A549 (cell line): Measurements from ENCODE around the gene TENT5C. TPM values are rescaled to one million over a fixed set of nuclear protein-coding genes. Genes with fewer than 3 reads are reported as not detected.

Source experiments
- ATAC-seq, 2 experiments: fragments of 200-7000 bp in 1 of 2; fragments of >200 bp in 1 of 2; cut with Nextera tagmentation in 1 of 2; cut with Tn5 transposase in 1 of 2; 3 replicates each; pipeline versions ENCODE4 v1.8.0 to v1.9.1; 2018 to 2020; ENCODE audit warnings: mild to moderate bottlenecking in 1 of 2, moderate library complexity in 1 of 2
- CTCF ChIA-PET: fragments of 300-600 bp; sonication (Branson Sonifier 250); formaldehyde crosslinking; extraction: SDS; loops from one replicate; lab custom pipeline; 2021; ENCODE audit warnings: antibody characterized with exemption, inconsistent platforms; lab: Yijun Ruan, JAX
- POLR2A ChIA-PET: fragments of 350-600 bp; formaldehyde crosslinking; extraction: SDS; loops from one replicate; lab custom pipeline; 2021; ENCODE audit warnings: antibody characterized with exemption, inconsistent platforms; lab: Yijun Ruan, JAX
- DNase-seq, 2 experiments: peaks; one replicate each; pipeline versions ENCODE4 v3.0.0 to v3.0.0-alpha.2; 2011 to 2016; ENCODE audit warnings: low read depth in 1 of 2, low spot score in 1 of 2
- FAIRE-seq: peaks from 2 replicates; lab custom pipeline; 2011; peaks lifted over from hg19 to GRCh38; lab: Jason Lieb, UNC
- H3K27ac ChIP-seq, 2 experiments: fragments of >200 bp; sonication (Bioruptor Twin); formaldehyde crosslinking; 3 replicates each; pipeline ENCODE4 v1.5.1; 2016 to 2017
- H3K4me1 ChIP-seq: fragments of >200 bp; sonication (Bioruptor Twin); formaldehyde crosslinking; 3 replicates; pipeline ENCODE4 v1.6.1; 2016
- H3K4me2 ChIP-seq: fragments of >200 bp; sonication (Bioruptor Twin); formaldehyde crosslinking; 3 replicates; pipeline ENCODE4 v1.6.1; 2016
- H3K4me3 ChIP-seq: fragments of >200 bp; sonication (Bioruptor Twin); formaldehyde crosslinking; 3 replicates; pipeline ENCODE4 v1.5.1; 2016
- H3K9me3 ChIP-seq: fragments of >200 bp; sonication (Bioruptor Twin); formaldehyde crosslinking; 3 replicates; pipeline ENCODE4 v1.6.1; 2016
- BHLHE40 ChIP-seq: IDR thresholded peaks from 2 replicates; pipeline ENCODE4 v1.6.1; 2012; ENCODE audit warnings: low read depth, low read length, inconsistent platforms
- CBX2 ChIP-seq: fragments of 200-600 bp; sonication (generic); IDR thresholded peaks from 2 replicates; pipeline ENCODE4 v1.6.1; 2016; ENCODE audit warnings: low read depth, mild to moderate bottlenecking, borderline replicate concordance
- CEBPB ChIP-seq, 2 experiments: fragments of >200 bp in 1 of 2; sonication (Bioruptor Twin) in 1 of 2; formaldehyde crosslinking in 1 of 2; IDR thresholded peaks; 2 replicates each; pipeline ENCODE4 v1.6.1; 2012 to 2016
- CHD2 ChIP-seq: fragments of 150-350 bp; IDR thresholded peaks from 2 replicates; pipeline ENCODE4 v1.6.1; 2014; ENCODE audit warnings: low read length; ENCODE audit not compliant: partially characterized antibody
- ESRRA ChIP-seq: fragments of 150-350 bp; IDR thresholded peaks from 2 replicates; pipeline ENCODE4 v1.6.1; 2014; ENCODE audit warnings: mild to moderate bottlenecking, low read length, borderline replicate concordance
- FOXS1 ChIP-seq: fragments of 250-450 bp; sonication (Bioruptor Pico); IDR thresholded peaks from 2 replicates; pipeline ENCODE4 v1.5.0; 2020; ENCODE audit warnings: mild to moderate bottlenecking, moderate library complexity
- HDAC2 ChIP-seq: fragments of 200-600 bp; sonication (generic); IDR thresholded peaks from 2 replicates; pipeline ENCODE4 v1.6.1; 2016
- HOXB5 ChIP-seq: fragments of 250-450 bp; sonication (Bioruptor Pico); IDR thresholded peaks from 2 replicates; pipeline ENCODE4 v1.5.0; 2020; ENCODE audit warnings: mild to moderate bottlenecking, moderate library complexity
- KDM1A ChIP-seq: fragments of 200-600 bp; sonication (generic); IDR thresholded peaks from 2 replicates; pipeline ENCODE4 v1.6.1; 2016; ENCODE audit warnings: low read depth, mild to moderate bottlenecking
- KDM5A ChIP-seq: fragments of 200-600 bp; sonication (generic); IDR thresholded peaks from 2 replicates; pipeline ENCODE4 v1.6.1; 2016; ENCODE audit warnings: antibody characterized with exemption, mild to moderate bottlenecking
- MAFK ChIP-seq: fragments of 450-650 bp; IDR thresholded peaks from 2 replicates; pipeline ENCODE4 v1.6.1; 2014; ENCODE audit not compliant: partially characterized antibody
- MAZ ChIP-seq: fragments of 150-350 bp; IDR thresholded peaks from 2 replicates; pipeline ENCODE4 v1.6.1; 2014; ENCODE audit warnings: antibody characterized with exemption, low read depth, low read length, borderline replicate concordance
- PHF8 ChIP-seq: fragments of 200-600 bp; sonication (generic); IDR thresholded peaks from 2 replicates; pipeline ENCODE4 v1.6.1; 2016; ENCODE audit warnings: low read depth, mild to moderate bottlenecking, antibody characterized with exemption, moderate library complexity, borderline replicate concordance
- POLR2A ChIP-seq: IDR thresholded peaks from 2 replicates; pipeline ENCODE4 v1.6.1; 2012; ENCODE audit warnings: mild to moderate bottlenecking, low read length
- POLR2AphosphoS2 ChIP-seq: conservative IDR thresholded peaks from 2 replicates; pipeline ENCODE4 v1.6.1; 2012; ENCODE audit warnings: low read length, improper control_type of control experiment, inconsistent platforms
- RFX5 ChIP-seq: fragments of 450-650 bp; IDR thresholded peaks from 2 replicates; pipeline ENCODE4 v1.7.1; 2014; ENCODE audit warnings: antibody characterized with exemption, mild to moderate bottlenecking, moderate library complexity
- RNF2 ChIP-seq: fragments of 200-600 bp; sonication (generic); IDR thresholded peaks from 2 replicates; pipeline ENCODE4 v1.6.1; 2016; ENCODE audit warnings: low read depth, mild to moderate bottlenecking, antibody characterized with exemption, moderate library complexity, borderline replicate concordance
- SMC3 ChIP-seq: fragments of >200 bp; sonication (Bioruptor Twin); formaldehyde crosslinking; IDR thresholded peaks from 3 replicates; pipeline ENCODE4 v1.6.1; 2018; ENCODE audit warnings: inconsistent platforms
- ZC3H11A ChIP-seq: fragments of 450-650 bp; IDR thresholded peaks from 2 replicates; pipeline ENCODE4 v1.6.1; 2014; ENCODE audit warnings: antibody characterized with exemption, mild to moderate bottlenecking
- ZSCAN20 ChIP-seq: fragments of 250-450 bp; sonication (Bioruptor Pico); IDR thresholded peaks from 2 replicates; pipeline ENCODE4 v1.8.0; 2022; ENCODE audit warnings: mild to moderate bottlenecking, moderate library complexity
- WGBS: methylation state at CpG from one replicate; pipeline ENCODE4 v1.1.6; 2017; ENCODE audit errors: missing lambda C conversion rate; 5-methylcytosine and 5-hydroxymethylcytosine counted together
- polyA plus RNA-seq, 4 experiments: library from polyadenylated mRNA; depleted of rRNA in 3 of 4; stranded (reverse); fragments of >200 nt; fragmentation: RNase III in 1 of 4; extraction: RNeasy Plus Mini Kit Qiagen cat#74134 plus additional on column Dnase treatment in 1 of 4; gene quantifications; 2 replicates in 3 of 4; 3 replicates in 1 of 4; pipeline ENCODE4 v1.2.3, GENCODE V29; 2011 to 2017
- TF ChIP-seq, protein P1 (sequence below): fragments of 250-450 bp; sonication (Bioruptor Pico); IDR thresholded peaks from 2 replicates; pipeline ENCODE4 v1.5.0; 2021; ENCODE audit warnings: mild to moderate bottlenecking, moderate library complexity, borderline replicate concordance
- TF ChIP-seq, protein P2 (sequence below): IDR thresholded peaks from 2 replicates; pipeline ENCODE4 v1.6.1; 2012
- TF ChIP-seq, protein P3 (sequence below): fragments of 200-600 bp; sonication (generic); IDR thresholded peaks from 2 replicates; pipeline ENCODE4 v1.6.1; 2016; ENCODE audit warnings: antibody characterized with exemption, mild to moderate bottlenecking, moderate library complexity
- TF ChIP-seq, protein P4 (sequence below): IDR thresholded peaks from 2 replicates; pipeline ENCODE4 v1.6.1; 2012; ENCODE audit warnings: low read depth, borderline replicate concordance

The TENT5C gene
- polyA plus RNA-seq, 2 of the 4 experiments (the other 2 are of a cell fraction) = 0.14 to 0.17 TPM

DNA sequence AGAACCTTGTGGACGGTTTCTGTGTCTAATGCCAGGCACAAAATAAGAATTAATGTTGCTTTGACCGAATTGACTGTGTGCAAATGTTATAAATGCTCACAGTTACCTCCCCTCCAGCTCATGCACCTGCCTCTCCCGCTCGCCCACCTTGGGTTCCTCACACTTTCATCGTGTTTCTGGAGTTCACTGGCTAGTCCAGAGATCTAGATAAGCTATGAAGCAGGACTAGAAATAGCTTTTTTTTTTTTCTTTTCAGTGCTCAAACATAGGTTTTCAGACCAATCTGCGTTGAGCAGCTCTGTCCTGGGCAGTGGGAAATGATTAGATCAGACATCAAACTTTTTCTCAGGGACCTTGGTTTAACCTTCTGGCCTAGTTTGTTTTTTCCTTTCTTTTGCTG lies 11.1 kb downstream of the TENT5C start:
- no peak for TF ChIP-seq BHLHE40
- no peak for TF ChIP-seq ZC3H11A
- no peak for TF ChIP-seq RFX5
- TF ChIP-seq POLR2AphosphoS2 = no peak
- no peak for TF ChIP-seq ZSCAN20
- TF ChIP-seq, protein P1, sequence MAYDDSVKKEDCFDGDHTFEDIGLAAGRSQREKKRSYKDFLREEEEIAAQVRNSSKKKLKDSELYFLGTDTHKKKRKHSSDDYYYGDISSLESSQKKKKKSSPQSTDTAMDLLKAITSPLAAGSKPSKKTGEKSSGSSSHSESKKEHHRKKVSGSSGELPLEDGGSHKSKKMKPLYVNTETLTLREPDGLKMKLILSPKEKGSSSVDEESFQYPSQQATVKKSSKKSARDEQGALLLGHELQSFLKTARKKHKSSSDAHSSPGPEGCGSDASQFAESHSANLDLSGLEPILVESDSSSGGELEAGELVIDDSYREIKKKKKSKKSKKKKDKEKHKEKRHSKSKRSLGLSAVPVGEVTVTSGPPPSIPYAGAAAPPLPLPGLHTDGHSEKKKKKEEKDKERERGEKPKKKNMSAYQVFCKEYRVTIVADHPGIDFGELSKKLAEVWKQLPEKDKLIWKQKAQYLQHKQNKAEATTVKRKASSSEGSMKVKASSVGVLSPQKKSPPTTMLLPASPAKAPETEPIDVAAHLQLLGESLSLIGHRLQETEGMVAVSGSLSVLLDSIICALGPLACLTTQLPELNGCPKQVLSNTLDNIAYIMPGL (CRISPR knock-in tag) = no peak
- TF ChIP-seq SMC3 = no peak
- no peak for TF ChIP-seq PHF8
- TF ChIP-seq KDM1A = no peak
- TF ChIP-seq, protein P2, sequence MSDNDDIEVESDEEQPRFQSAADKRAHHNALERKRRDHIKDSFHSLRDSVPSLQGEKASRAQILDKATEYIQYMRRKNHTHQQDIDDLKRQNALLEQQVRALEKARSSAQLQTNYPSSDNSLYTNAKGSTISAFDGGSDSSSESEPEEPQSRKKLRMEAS = no peak
- TF ChIP-seq, protein P3, sequence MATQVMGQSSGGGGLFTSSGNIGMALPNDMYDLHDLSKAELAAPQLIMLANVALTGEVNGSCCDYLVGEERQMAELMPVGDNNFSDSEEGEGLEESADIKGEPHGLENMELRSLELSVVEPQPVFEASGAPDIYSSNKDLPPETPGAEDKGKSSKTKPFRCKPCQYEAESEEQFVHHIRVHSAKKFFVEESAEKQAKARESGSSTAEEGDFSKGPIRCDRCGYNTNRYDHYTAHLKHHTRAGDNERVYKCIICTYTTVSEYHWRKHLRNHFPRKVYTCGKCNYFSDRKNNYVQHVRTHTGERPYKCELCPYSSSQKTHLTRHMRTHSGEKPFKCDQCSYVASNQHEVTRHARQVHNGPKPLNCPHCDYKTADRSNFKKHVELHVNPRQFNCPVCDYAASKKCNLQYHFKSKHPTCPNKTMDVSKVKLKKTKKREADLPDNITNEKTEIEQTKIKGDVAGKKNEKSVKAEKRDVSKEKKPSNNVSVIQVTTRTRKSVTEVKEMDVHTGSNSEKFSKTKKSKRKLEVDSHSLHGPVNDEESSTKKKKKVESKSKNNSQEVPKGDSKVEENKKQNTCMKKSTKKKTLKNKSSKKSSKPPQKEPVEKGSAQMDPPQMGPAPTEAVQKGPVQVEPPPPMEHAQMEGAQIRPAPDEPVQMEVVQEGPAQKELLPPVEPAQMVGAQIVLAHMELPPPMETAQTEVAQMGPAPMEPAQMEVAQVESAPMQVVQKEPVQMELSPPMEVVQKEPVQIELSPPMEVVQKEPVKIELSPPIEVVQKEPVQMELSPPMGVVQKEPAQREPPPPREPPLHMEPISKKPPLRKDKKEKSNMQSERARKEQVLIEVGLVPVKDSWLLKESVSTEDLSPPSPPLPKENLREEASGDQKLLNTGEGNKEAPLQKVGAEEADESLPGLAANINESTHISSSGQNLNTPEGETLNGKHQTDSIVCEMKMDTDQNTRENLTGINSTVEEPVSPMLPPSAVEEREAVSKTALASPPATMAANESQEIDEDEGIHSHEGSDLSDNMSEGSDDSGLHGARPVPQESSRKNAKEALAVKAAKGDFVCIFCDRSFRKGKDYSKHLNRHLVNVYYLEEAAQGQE = no peak
- no peak for TF ChIP-seq HDAC2
- no peak for TF ChIP-seq MAZ
- TF ChIP-seq MAFK = no peak
- TF ChIP-seq FOXS1 (CRISPR knock-in tag) = no peak
- no peak for TF ChIP-seq POLR2A
- no peak for TF ChIP-seq ESRRA
- TF ChIP-seq RNF2 = no peak
- no peak for TF ChIP-seq CHD2
- no peak for TF ChIP-seq KDM5A
- CTCF ChIA-PET = interaction anchor here (0.6 kb wide), 1 partner anchor 1042 kb away, joined by 3 read pairs; no protein-coding TSS in a partner anchor
- POLR2A ChIA-PET = no interaction called here
- Histone ChIP-seq H3K4me3 (no peak overlapping the region), H3K27ac (no peak overlapping the region), H3K9me3 (no peaks in the 10 kb centered on the region), H3K4me1 (peaks cover 14% of the 10 kb centered on the region), H3K4me2 (no peak overlapping the region)
- 52% methylated on average over 6 of the region's 6 CpGs for WGBS
- FAIRE-seq (no peak), ATAC-seq (no peak), DNase-seq (no peak)

DNA sequence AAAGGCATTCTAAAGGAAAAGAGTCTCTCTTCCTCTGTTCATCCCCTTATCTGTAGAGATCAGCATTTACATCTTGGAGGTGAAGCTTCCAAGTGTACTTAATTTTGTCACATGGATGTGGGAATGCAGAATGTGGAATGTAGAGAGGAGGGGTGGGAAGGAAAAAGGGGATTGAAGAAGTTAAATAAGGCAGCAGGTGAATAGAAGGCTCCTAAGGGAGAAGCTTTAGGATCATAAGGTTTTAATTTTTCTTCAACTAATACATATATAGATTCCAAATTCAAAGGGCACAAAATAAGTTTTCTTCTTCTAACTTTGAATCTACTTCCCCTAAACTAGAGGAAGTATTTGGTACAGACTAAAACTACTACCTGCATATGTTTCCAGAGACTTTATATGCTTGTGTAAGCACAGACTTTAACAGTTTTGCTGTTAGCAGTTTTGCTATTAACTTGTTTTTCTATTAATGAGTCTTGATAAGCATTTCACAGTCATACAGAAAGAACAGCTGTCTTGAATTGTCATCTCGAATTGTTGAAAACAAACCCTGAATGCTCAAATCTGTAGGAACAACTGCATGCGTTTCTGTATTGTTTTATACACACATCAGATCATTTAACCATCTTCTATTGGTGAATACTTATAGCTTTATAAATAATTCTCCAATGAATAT lies 12.7 kb downstream of the TENT5C start:
- TF ChIP-seq CBX2 = no peak
- no peak for TF ChIP-seq POLR2AphosphoS2
- no peak for TF ChIP-seq HOXB5
- TF ChIP-seq, protein P4, sequence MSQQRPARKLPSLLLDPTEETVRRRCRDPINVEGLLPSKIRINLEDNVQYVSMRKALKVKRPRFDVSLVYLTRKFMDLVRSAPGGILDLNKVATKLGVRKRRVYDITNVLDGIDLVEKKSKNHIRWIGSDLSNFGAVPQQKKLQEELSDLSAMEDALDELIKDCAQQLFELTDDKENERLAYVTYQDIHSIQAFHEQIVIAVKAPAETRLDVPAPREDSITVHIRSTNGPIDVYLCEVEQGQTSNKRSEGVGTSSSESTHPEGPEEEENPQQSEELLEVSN = no peak
- no peak for TF ChIP-seq CEBPB (IDR thresholded peaks at IDR 0.05)
- TF ChIP-seq RNF2 = no peak
- TF ChIP-seq ESRRA = no peak
- 41% methylated on average over 2 of the region's 2 CpGs for WGBS

More for the DNA sequence above, 12.7 kb downstream of the TENT5C start:
- Histone ChIP-seq H3K27ac (no peak overlapping the region), H3K9me3 (no peaks in the 10 kb centered on the region), H3K4me2 (no peak overlapping the region), H3K4me1 (no peaks in the 10 kb centered on the region), H3K4me3 (no peak overlapping the region)
- FAIRE-seq (no peak), DNase-seq (no peak), ATAC-seq (no peak)
- ChIA-PET CTCF (no interaction called here), POLR2A (no interaction called here)
